Calu3 (cell line): ENCODE measurements around the gene CAPN15. TPM values are rescaled to one million over a fixed set of nuclear protein-coding genes. Genes with fewer than 3 reads are reported as not detected.

Source experiments
- BruUV-seq: library from RNA; stranded (reverse); fragments of 400-500 nt; replicated peaks from 2 replicates; lab custom pipeline; 2021; lab: Mats Ljungman, UMichigan
- CTCF ChIA-PET: fragments of 300-600 bp; sonication (Branson Sonifier 250); formaldehyde crosslinking; loops from one replicate; lab custom pipeline; 2022; ENCODE audit warnings: antibody characterized with exemption; lab: Charles Lee
- DNase-seq: peaks from one replicate; pipeline ENCODE4 v3.0.0; 2022
- H3K27ac Mint-ChIP-seq: one replicate; pipeline ENCODE4 v1.8.0; 2022; ENCODE audit warnings: mixed read lengths; ENCODE audit not compliant: unreplicated experiment
- H3K27me3 Mint-ChIP-seq: one replicate; pipeline ENCODE4 v1.8.0; 2022; ENCODE audit warnings: mixed read lengths; ENCODE audit not compliant: unreplicated experiment
- H3K36me3 Mint-ChIP-seq: one replicate; pipeline ENCODE4 v1.8.0; 2022; ENCODE audit warnings: mild to moderate bottlenecking, moderate library complexity, mixed read lengths; ENCODE audit not compliant: insufficient read depth, unreplicated experiment
- H3K4me1 Mint-ChIP-seq: one replicate; pipeline ENCODE4 v1.8.0; 2022; ENCODE audit warnings: mild to moderate bottlenecking, low read depth, mixed read lengths; ENCODE audit not compliant: unreplicated experiment
- H3K4me3 Mint-ChIP-seq: one replicate; pipeline ENCODE4 v1.8.0; 2022; ENCODE audit warnings: mild to moderate bottlenecking, low read depth, moderate library complexity, mixed read lengths; ENCODE audit not compliant: unreplicated experiment
- H3K9me3 Mint-ChIP-seq: one replicate; pipeline ENCODE4 v1.8.0; 2022; ENCODE audit warnings: low read depth, mixed read lengths; ENCODE audit not compliant: unreplicated experiment
- intact Hi-C: fragments of 100-400 bp; cut with micrococcal nuclease; formaldehyde crosslinking; loops from one replicate; pipeline ENCODE4 v1.10.0; 2022; ENCODE audit not compliant: unreplicated experiment
- total RNA-seq: library from RNA; stranded (reverse); gene quantifications from 2 replicates; pipeline ENCODE4 v1.2.3, GENCODE V29; 2022
- TF ChIP-seq, protein P1 (sequence below): fragments of 200-600 bp; IDR thresholded peaks from one replicate; pipeline ENCODE4 v1.8.0; 2022; ENCODE audit warnings: antibody characterized with exemption; ENCODE audit not compliant: unreplicated experiment

Gene CAPN15
- total RNA-seq, 1 experiment from 2014 or later: 108 TPM

DNA sequence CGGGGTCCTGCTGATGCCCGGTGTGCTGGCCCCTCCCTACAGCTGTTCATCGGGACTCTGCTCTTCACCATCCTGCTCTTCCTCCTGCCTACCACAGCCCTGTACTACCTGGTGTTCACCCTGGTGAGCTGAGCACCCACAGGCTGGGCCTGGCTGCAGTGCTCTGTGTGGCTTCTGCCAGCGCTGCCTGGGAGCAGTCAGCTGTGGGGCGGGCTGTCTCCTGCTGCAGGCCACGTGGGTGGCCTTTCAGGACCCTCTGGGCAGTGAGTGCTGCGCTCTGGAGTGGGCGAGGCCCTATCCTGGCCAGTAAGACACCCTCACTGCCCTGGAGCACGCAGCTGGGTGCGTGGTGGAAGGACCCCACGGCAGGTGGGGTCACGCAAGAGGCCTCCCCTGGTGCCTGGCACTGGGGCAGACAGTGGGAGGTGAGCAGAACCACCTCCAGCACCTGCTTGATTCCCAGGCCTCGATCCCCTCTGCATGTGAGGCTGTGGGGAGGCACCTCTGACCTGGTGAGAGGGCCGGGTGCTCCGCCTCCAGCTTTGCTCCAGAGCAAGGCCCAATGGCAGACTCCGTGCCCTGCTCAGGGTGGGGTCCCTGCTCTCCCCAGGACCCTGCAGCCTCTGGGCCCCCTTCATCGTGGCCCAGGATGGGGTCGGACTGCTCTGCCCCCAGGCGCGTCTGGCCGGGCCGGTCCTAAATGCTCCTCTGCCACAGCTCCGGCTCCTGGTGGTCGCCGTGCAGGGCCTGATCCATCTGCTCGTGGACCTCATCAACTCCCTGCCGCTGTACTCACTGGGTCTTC is 52.8 kb downstream of the CAPN15 start:
- CTCF ChIA-PET: no interaction called here
- intact Hi-C loops: no loop called here
- no TSS peak for BruUV-seq
- peaks cover 2% of the 10 kb centered on the region for H3K4me1 Mint-ChIP-seq
- no peaks in the 10 kb centered on the region for H3K27me3 Mint-ChIP-seq
- no peak overlapping the region for H3K4me3 Mint-ChIP-seq
- no peak overlapping the region for H3K27ac Mint-ChIP-seq
- TF ChIP-seq, protein P1, sequence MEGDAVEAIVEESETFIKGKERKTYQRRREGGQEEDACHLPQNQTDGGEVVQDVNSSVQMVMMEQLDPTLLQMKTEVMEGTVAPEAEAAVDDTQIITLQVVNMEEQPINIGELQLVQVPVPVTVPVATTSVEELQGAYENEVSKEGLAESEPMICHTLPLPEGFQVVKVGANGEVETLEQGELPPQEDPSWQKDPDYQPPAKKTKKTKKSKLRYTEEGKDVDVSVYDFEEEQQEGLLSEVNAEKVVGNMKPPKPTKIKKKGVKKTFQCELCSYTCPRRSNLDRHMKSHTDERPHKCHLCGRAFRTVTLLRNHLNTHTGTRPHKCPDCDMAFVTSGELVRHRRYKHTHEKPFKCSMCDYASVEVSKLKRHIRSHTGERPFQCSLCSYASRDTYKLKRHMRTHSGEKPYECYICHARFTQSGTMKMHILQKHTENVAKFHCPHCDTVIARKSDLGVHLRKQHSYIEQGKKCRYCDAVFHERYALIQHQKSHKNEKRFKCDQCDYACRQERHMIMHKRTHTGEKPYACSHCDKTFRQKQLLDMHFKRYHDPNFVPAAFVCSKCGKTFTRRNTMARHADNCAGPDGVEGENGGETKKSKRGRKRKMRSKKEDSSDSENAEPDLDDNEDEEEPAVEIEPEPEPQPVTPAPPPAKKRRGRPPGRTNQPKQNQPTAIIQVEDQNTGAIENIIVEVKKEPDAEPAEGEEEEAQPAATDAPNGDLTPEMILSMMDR: no peak
- H3K36me3 Mint-ChIP-seq: peaks cover 58% of the 10 kb centered on the region
- DNase-seq: no peak
- no peaks in the 10 kb centered on the region for H3K9me3 Mint-ChIP-seq

DNA sequence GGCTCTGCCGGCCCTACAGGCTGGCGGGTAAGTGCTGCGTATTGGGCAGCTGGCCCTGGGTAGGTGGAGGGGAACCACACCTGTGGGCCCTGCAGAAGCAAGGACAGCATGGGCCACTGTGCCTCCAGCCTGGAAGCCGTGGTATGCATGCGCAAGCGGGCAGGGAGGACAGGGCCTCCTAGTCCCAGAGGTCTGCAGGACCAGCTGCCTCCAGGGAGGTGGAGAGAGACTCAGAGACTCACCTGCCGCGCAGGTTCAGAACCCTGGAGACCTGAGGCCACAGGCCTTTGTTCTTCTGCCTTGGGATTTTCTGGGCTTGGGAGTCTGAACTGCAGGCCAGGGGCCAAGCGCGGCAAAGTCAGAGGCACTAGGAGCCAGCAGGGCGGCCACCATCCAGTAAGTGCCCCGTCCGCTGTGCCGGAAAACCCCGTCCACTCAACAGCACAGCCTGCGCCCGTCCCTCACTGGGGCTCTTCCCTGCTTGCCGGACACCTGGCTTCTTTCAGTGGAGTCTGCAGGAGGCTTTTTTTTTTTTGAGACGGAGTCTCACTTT is 53.5 kb downstream of the CAPN15 start:
- H3K4me1 Mint-ChIP-seq: peaks cover 9% of the 10 kb centered on the region
- H3K27me3 Mint-ChIP-seq: no peaks in the 10 kb centered on the region
- no peaks in the 10 kb centered on the region for H3K9me3 Mint-ChIP-seq
- TF ChIP-seq, protein P1: no peak
- DNase-seq: no peak
- intact Hi-C loops: no loop called here
- H3K27ac Mint-ChIP-seq: no peak overlapping the region
- H3K36me3 Mint-ChIP-seq: peaks cover 65% of the 10 kb centered on the region
- H3K4me3 Mint-ChIP-seq: no peak overlapping the region
- CTCF ChIA-PET: interaction anchor here (1.2 kb wide), 1 partner anchor 12 kb away, joined by 3 read pairs; no protein-coding TSS in a partner anchor
- no TSS peak for BruUV-seq

DNA sequence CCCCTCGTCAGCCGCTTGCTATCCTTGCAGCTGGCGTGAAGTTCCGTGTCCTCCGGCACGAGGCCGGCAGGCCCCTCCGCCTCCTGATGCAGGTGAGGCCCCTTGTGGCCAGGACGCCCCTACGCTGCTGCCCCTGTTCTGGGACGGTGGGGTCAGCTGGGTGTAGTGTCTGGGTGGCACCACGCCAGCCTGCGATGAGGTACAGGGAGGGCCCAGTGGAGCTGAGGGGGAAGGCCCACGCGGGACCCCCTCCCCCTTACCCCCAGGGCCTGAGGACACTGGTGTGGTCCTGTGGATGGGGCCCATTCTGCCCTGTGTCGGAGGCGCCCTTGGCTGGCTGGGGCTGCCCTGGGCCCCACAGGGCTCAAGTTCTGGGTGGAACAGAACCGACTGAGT is 54.7 kb downstream of the CAPN15 start:
- no peak overlapping the region for H3K4me3 Mint-ChIP-seq
- H3K36me3 Mint-ChIP-seq: peaks cover 68% of the 10 kb centered on the region
- no peaks in the 10 kb centered on the region for H3K9me3 Mint-ChIP-seq
- H3K27ac Mint-ChIP-seq: no peak overlapping the region
- no TSS peak for BruUV-seq
- DNase-seq: no peak
- H3K4me1 Mint-ChIP-seq: peaks cover 20% of the 10 kb centered on the region
- intact Hi-C loops: no loop called here
- no peaks in the 10 kb centered on the region for H3K27me3 Mint-ChIP-seq
- TF ChIP-seq, protein P1: no peak
- CTCF ChIA-PET: interaction anchor here (0.9 to 1.2 kb wide), 2 partner anchors 11 to 55 kb away, joined by 3 read pairs; partner anchors contain the start of gene CAPN15

DNA sequence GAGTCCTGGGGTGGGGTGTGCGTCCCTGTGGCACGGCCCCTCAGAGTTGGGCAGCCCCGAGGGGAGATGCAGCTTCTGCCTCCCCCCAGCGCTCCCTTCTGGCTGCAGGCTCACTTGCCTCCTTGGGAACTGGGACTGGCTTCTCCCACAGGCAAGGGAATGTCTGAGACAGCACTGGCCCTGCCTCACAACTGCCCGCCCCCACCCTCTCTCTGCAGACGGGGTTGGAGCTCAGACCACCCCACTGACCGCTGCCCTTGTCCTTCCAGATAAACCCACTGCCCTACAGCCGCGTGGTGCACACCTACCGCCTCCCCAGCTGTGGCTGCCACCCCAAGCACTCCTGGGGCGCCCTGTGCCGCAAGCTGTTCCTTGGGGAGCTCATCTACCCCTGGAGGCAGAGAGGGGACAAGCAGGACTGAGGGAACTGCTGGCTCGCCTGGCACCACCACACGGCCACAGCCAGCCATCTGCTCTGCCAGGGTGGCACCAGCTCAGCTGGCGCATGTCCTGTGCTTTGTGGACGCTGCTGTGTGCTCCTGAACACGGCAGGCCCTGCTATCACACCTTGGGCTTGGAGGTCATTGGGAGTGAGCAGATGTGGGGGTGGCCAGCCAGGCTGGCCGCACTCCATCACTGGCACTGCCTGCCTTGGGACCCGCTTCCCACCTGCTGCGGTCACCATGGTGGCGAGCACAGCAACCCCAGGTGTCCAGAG is 55.3 kb downstream of the CAPN15 start:
- TF ChIP-seq, protein P1: peak; percentile 19
- no TSS peak for BruUV-seq
- H3K9me3 Mint-ChIP-seq: no peaks in the 10 kb centered on the region
- no peaks in the 10 kb centered on the region for H3K27me3 Mint-ChIP-seq
- CTCF ChIA-PET: interaction anchor here (0.9 kb wide), 1 partner anchor 56 kb away, joined by 3 read pairs; the partner anchor contains the start of gene CAPN15
- intact Hi-C loops: no loop called here
- H3K36me3 Mint-ChIP-seq: peaks cover 72% of the 10 kb centered on the region
- H3K4me1 Mint-ChIP-seq: peaks cover 24% of the 10 kb centered on the region
- DNase-seq: no peak
- no peak overlapping the region for H3K27ac Mint-ChIP-seq
- no peak overlapping the region for H3K4me3 Mint-ChIP-seq
